SHP77 treated with DMSO at 0.1 percent for 48 hours (cell line): ENCODE results near the gene RBBP8.

Source experiments
- DNase-seq: peaks from one replicate; lab custom pipeline; 2025; lab: John Stamatoyannopoulos, UW

Gene RBBP8

GRCh38 chr18:23063502-23063901 lies 130.4 kb downstream of the RBBP8 start:
- no peak for DNase-seq

- no peak for DNase-seq
These were observed 132.2 kb downstream of the RBBP8 start for GRCh38 chr18:23065234-23065806.

GRCh38 chr18:23066060-23066459 lies 132.9 kb downstream of the RBBP8 start:
- no peak for DNase-seq

DNA sequence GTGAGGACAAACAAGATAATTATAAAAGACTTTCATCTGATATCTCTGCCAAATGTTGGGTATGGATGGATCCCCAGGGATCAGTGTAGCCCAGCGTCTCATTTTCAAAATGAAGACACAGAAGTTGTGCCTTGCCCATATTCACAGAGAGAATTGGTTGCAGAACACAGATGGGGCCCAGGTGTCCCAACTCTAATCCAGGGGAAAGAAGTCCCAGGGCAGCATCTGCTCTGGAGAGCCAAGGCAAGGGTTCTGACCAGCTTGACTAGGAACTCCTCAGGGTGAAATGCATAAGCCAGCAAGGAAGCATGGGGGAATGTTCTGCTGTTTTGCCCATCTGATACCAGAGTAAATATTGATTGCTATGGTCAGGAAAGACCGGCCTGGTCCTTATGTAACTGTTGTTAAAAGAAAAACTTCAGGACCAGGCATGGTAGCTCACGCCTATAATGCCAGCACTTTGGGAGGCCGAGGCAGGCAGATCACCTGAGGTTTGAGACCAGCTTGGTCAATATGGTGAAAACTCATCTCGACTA lies 133.4 kb downstream of the RBBP8 start:
- no peak for DNase-seq

DNA sequence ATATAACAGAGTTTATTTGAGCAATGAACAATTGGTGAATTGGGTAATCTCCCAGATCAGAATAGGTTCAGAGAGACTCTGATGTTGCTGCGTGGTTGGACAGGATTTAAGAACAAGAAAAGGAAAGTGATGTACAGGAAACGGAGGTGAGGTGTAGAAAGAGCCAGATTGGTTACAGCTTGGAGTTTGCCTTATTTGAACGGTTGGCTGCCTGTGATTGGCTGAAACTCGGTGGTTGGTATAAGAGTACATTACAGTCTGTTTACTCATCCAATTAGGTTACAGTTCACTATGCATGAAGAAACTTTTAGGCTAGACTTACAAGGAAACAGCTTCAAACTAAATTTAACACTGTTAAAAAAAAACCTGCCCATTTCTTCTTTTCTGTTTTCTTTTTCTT lies 134.1 kb downstream of the RBBP8 start:
- DNase-seq = no peak

GRCh38 chr18:23068011-23068410 lies 134.9 kb downstream of the RBBP8 start:
- no peak for DNase-seq

DNA sequence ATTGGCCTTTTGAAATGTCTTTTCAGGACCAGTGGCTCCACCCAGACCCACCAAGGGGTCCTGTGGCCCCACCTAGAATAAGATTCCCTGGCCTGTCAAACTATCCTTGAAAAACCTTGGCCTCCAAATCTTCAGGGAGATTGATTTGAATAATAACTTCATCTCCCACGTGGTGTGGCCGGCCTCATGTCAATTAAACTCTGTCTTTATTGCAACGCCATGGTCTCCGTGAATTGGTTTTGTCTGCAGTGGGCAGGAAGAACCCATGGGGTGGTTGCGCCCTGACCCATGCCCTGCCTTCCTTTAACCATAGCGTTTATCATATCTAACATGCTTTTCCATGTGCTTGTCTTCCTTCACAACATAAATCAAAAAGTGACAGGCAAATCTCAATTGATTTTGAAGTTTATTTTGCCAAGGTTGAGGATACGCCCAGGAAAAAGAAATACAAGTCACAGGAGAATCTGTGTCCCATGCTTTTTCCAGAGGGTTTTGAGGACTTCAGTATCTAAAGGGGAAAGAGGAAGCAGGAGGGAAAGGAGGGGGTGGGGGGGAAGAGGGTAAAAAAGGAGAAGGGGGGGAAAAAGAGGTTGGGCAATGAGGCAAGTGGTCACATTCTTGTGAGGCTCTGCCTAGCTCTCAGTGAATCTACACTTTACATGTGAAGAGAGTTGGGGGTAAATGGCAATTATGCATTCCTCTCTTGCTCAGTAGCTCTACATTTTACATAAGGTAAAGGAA lies 135.6 kb downstream of the RBBP8 start:
- no peak for DNase-seq

DNA sequence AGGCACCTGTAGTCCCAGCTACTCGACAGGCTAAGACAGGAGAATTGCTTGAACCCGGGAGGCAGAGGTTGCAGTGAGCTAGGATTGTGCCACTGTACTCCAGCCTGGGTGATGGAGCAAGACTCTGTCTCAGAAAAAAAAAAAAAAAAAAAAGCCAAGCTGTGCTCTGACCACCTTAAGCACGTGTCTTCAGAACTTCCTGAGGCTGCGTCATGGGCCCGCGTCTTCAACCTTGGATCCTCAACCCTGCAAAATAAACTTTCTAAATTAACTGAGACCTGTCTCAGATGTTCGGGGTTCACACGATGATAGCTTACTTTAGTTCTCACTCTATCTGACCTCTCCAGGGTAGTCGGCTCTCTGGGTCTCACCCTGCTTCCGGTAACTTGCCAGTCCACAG lies 136.4 kb downstream of the RBBP8 start:
- DNase-seq = no peak

DNA sequence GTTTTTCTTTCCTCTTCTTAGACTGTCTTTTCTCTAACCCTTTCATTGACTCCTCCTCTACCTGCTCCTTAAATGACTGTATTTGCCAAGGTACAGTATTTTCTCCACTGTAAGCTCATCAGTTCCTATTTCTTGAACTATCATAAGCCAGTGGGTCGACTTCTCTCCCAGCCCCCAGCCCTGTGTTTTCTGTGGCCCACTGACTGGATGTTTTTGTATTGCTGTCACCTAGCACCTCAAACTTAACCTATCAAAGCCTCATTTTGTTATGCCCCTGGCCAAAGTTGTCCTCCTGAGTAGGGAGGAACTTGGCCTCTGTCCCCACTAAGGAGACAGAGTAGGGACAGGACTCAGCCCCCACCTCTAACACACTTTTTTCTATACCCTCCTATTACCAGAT lies 136.8 kb downstream of the RBBP8 start:
- DNase-seq = no peak

DNA sequence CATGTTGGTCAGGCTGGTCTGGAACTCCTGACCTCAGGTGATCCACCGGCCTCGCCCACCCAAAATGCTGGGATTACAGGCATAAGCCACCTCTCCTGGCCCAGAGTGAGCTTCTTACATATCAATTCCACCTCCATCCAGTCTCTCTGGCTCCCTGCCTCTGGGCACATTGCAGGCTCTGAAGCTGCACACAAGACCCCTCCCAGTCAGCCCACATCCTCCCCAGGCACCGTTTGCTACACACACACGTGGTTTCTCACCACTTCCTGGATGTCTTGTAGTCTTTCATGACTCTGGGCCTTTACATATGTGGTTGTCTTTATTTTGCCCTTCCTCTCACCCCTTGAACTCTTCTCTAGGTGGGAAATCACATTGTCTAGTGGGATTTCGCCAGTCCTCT lies 138.2 kb downstream of the RBBP8 start:
- DNase-seq = no peak

DNA sequence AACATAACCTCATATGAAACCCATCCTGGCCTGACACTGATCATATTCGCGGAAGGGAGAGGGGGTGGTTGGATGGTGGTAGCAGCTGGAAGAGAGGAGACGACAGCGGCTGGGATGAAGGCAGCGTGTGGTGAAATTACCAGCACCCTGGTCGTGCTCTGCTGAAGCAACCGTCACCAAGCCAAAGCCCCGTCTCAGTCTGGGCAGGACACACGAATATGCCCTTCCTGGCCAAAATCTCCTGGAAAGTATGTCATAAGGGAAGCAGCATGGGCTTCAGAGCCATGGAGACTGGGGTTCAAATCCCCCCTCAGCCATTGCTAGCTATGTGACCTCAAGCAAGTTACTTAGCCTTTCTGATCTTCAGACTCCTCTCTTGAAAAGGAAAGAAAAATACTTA lies 139.0 kb downstream of the RBBP8 start:
- DNase-seq = no peak

DNA sequence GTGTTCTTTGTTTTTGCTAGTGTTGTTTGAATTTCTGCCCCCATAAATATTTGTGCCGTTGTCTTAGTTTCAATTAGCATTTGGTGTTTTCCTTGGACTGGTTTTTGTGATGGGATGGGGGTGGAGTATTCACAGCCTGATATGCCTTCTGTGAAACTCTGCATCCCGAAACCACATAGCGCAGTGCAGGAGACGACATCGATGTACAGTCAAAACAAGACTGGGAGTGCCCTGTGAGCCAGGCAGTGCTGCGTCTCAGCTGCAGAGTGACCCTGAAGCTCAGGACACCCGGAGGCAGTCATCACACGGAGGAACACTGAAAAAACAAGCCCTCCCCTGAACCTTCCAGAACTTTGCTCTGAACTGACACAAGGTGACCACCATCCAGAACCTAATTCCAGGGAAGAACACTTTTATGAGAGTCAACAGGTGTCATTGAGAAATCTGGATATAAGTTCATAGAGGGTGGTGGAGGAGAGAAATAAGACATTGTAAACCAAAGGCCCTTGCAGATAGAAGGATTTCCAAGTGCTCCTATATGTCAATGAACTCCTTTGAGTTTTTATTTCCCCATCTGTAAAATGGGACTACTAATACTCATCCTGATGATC lies 141.0 kb downstream of the RBBP8 start:
- DNase-seq = no peak
